Activated B cell treated with CpG ODN at 0.5 μM for 24 hours (primary cell): Measurements from ENCODE around the gene EHD2. TPM values are rescaled to one million over a fixed set of nuclear protein-coding genes. Genes with fewer than 3 reads are reported as not detected.
"Not testable (repeated sequence)": the region's sequence is repeated elsewhere in the genome, so short reads cannot be mapped to it uniquely, and the experiment has no call there.

Experiments used
- ATAC-seq: fragments of 200-7000 bp; cut with Tn5 transposase; one replicate; pipeline ENCODE4 v1.10.0; 2021; ENCODE audit warnings: low read depth, mild to moderate bottlenecking, moderate library complexity
- CTCF ChIA-PET: fragments of 350-600 bp; sonication (Branson Sonifier 250); formaldehyde crosslinking; loops from one replicate; lab custom pipeline; 2021; ENCODE audit warnings: antibody characterized with exemption; lab: Charles Lee
- POLR2A ChIA-PET: fragments of 350-600 bp; sonication (Branson Sonifier 250); formaldehyde crosslinking; loops from one replicate; lab custom pipeline; 2021; ENCODE audit warnings: antibody characterized with exemption; lab: Charles Lee
- DNase-seq: peaks from one replicate; pipeline ENCODE4 v3.0.0; 2022
- H3K27ac Mint-ChIP-seq: one replicate; pipeline ENCODE4 v1.8.0; 2020; ENCODE audit warnings: mixed read lengths
- H3K27me3 Mint-ChIP-seq: one replicate; pipeline ENCODE4 v1.8.0; 2021; ENCODE audit warnings: mixed read lengths
- H3K36me3 Mint-ChIP-seq: one replicate; pipeline ENCODE4 v1.8.0; 2021; ENCODE audit warnings: low read depth, mixed read lengths
- H3K4me1 Mint-ChIP-seq: one replicate; pipeline ENCODE4 v1.8.0; 2021; ENCODE audit warnings: mixed read lengths
- H3K4me3 Mint-ChIP-seq: one replicate; pipeline ENCODE4 v1.8.0; 2020; ENCODE audit warnings: mild to moderate bottlenecking, mixed read lengths
- H3K9me3 Mint-ChIP-seq: one replicate; pipeline ENCODE4 v1.8.0; 2020; ENCODE audit warnings: mixed read lengths
- intact Hi-C: fragments of 100-400 bp; cut with micrococcal nuclease; formaldehyde crosslinking; loops from one replicate; pipeline ENCODE4 v1.15.1; 2024
- total RNA-seq: library from RNA; stranded (reverse); gene quantifications from 2 replicates; pipeline ENCODE4 v1.2.3, GENCODE V29; 2022
- TF ChIP-seq, protein P1 (sequence below): fragments of 200-600 bp; IDR thresholded peaks from one replicate; pipeline ENCODE4 v1.8.0; 2022; ENCODE audit warnings: antibody characterized with exemption, mild to moderate bottlenecking

Gene EHD2
- total RNA-seq, 1 donor from 2014 or later = not detected

- Mint-ChIP-seq H3K4me1 (no peaks in the 10 kb centered on the region), H3K4me3 (no peak overlapping the region), H3K27me3 (no peaks in the 10 kb centered on the region), H3K36me3 (no peaks in the 10 kb centered on the region), H3K9me3 (no peaks in the 10 kb centered on the region), H3K27ac (no peak overlapping the region)
- ATAC-seq (no peak), DNase-seq (no peak)
- ChIA-PET POLR2A (no interaction called here), CTCF (interaction anchor here (2.5 kb wide), 1 partner anchor 23 kb away, joined by 9 read pairs; no protein-coding TSS in a partner anchor)
- intact Hi-C loops = loop anchor here (1.0 kb wide), 2 partner anchors 22 to 97 kb away; no protein-coding TSS in a partner anchor
- TF ChIP-seq, protein P1, sequence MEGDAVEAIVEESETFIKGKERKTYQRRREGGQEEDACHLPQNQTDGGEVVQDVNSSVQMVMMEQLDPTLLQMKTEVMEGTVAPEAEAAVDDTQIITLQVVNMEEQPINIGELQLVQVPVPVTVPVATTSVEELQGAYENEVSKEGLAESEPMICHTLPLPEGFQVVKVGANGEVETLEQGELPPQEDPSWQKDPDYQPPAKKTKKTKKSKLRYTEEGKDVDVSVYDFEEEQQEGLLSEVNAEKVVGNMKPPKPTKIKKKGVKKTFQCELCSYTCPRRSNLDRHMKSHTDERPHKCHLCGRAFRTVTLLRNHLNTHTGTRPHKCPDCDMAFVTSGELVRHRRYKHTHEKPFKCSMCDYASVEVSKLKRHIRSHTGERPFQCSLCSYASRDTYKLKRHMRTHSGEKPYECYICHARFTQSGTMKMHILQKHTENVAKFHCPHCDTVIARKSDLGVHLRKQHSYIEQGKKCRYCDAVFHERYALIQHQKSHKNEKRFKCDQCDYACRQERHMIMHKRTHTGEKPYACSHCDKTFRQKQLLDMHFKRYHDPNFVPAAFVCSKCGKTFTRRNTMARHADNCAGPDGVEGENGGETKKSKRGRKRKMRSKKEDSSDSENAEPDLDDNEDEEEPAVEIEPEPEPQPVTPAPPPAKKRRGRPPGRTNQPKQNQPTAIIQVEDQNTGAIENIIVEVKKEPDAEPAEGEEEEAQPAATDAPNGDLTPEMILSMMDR = no peak
Observed at GRCh38 chr19:47766359-47766620, 53.1 kb downstream of the EHD2 start.

GRCh38 chr19:47766670-47767069, 53.4 kb downstream of the EHD2 start:
- TF ChIP-seq, protein P1 = no peak
- DNase-seq (no peak), ATAC-seq (no peak)
- Mint-ChIP-seq H3K27ac (no peak overlapping the region), H3K4me1 (no peaks in the 10 kb centered on the region), H3K9me3 (no peaks in the 10 kb centered on the region), H3K4me3 (no peak overlapping the region), H3K36me3 (no peaks in the 10 kb centered on the region), H3K27me3 (peaks cover 1% of the 10 kb centered on the region)
- intact Hi-C loops = loop anchor here (1.0 kb wide), 2 partner anchors 22 to 97 kb away; no protein-coding TSS in a partner anchor
- ChIA-PET CTCF (interaction anchor here (0.9 to 2.5 kb wide), 2 partner anchors 21 to 23 kb away, joined by 3 to 9 read pairs; no protein-coding TSS in a partner anchor), POLR2A (interaction anchor here (0.6 kb wide), 1 partner anchor 637 kb away, joined by 3 read pairs; no protein-coding TSS in a partner anchor)

GRCh38 chr19:47767349-47767748, 54.1 kb downstream of the EHD2 start:
- POLR2A ChIA-PET = interaction anchor here (0.6 kb wide), 1 partner anchor 637 kb away, joined by 3 read pairs; no protein-coding TSS in a partner anchor

GRCh38 chr19:47768604-47769003, 55.4 kb downstream of the EHD2 start:
- no peaks in the 10 kb centered on the region for H3K9me3 Mint-ChIP-seq
- H3K4me1 Mint-ChIP-seq = no peaks in the 10 kb centered on the region
- peaks cover 1% of the 10 kb centered on the region for H3K27me3 Mint-ChIP-seq
- intact Hi-C loops = no loop called here
- no peak overlapping the region for H3K4me3 Mint-ChIP-seq
- POLR2A ChIA-PET = no interaction called here
- H3K36me3 Mint-ChIP-seq = no peaks in the 10 kb centered on the region
- no peak for ATAC-seq
- DNase-seq = no peak
- no peak overlapping the region for H3K27ac Mint-ChIP-seq
- CTCF ChIA-PET = no interaction called here
- TF ChIP-seq, protein P1 = no peak

More at GRCh38 chr19:47767349-47767748, 54.1 kb downstream of the EHD2 start:
- DNase-seq = no peak
- H3K9me3 Mint-ChIP-seq = no peaks in the 10 kb centered on the region
- peaks cover 1% of the 10 kb centered on the region for H3K27me3 Mint-ChIP-seq
- H3K27ac Mint-ChIP-seq = no peak overlapping the region
- CTCF ChIA-PET = interaction anchor here (0.9 to 2.5 kb wide), 2 partner anchors 20 to 22 kb away, joined by 3 to 9 read pairs; no protein-coding TSS in a partner anchor
- ATAC-seq = no peak
- no peaks in the 10 kb centered on the region for H3K36me3 Mint-ChIP-seq
- no peak overlapping the region for H3K4me3 Mint-ChIP-seq
- H3K4me1 Mint-ChIP-seq = no peaks in the 10 kb centered on the region
- intact Hi-C loops = no loop called here
- TF ChIP-seq, protein P1 = no peak

DNA sequence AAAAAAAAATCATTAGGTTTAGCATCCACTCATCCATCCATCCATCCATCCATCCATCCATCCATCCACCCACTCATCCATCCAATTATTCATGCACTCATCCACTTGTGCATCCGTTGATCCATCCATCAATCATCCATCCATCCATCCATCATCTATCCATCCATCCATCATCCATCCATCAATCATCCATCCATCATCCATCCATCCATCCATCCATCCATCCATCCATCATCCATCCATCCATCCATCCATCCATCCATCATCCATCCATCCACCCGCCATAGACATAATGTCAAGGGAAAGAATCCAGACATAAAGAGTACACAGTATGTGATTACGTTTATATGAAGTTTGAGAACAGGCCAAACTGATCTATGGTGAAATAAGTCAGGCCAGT, 56.3 kb downstream of the EHD2 start:
- TF ChIP-seq, protein P1 = no peak
- Mint-ChIP-seq H3K9me3 (no peaks in the 10 kb centered on the region), H3K27ac (no peak overlapping the region), H3K4me1 (no peaks in the 10 kb centered on the region), H3K4me3 (no peak overlapping the region), H3K27me3 (peaks cover 1% of the 10 kb centered on the region), H3K36me3 (no peaks in the 10 kb centered on the region)
- ChIA-PET POLR2A (no interaction called here), CTCF (no interaction called here)
- intact Hi-C loops = no loop called here
- DNase-seq (no peak), ATAC-seq (no peak)

- DNase-seq, H3K4me3 Mint-ChIP-seq, ATAC-seq, intact Hi-C loops, H3K36me3 Mint-ChIP-seq, POLR2A ChIA-PET, H3K27ac Mint-ChIP-seq, CTCF ChIA-PET, H3K27me3 Mint-ChIP-seq, H3K9me3 Mint-ChIP-seq, H3K4me1 Mint-ChIP-seq: not testable (repeated sequence)
Observed at GRCh38 chr19:47771291-47771690, 58.1 kb downstream of the EHD2 start.
